GM15510 (cell line): ENCODE measurements around the gene AP4B1.
A peak's percentile ranks its signal among the peaks of the same experiment; 100 is the strongest.

Experiments used
- POLR2A ChIP-seq: IDR thresholded peaks from 3 replicates; pipeline ENCODE4 v1.6.1; 2011; ENCODE audit warnings: borderline replicate concordance; ENCODE audit not compliant: insufficient read length; ENCODE audit errors: extremely low read depth

The AP4B1 gene

DNA sequence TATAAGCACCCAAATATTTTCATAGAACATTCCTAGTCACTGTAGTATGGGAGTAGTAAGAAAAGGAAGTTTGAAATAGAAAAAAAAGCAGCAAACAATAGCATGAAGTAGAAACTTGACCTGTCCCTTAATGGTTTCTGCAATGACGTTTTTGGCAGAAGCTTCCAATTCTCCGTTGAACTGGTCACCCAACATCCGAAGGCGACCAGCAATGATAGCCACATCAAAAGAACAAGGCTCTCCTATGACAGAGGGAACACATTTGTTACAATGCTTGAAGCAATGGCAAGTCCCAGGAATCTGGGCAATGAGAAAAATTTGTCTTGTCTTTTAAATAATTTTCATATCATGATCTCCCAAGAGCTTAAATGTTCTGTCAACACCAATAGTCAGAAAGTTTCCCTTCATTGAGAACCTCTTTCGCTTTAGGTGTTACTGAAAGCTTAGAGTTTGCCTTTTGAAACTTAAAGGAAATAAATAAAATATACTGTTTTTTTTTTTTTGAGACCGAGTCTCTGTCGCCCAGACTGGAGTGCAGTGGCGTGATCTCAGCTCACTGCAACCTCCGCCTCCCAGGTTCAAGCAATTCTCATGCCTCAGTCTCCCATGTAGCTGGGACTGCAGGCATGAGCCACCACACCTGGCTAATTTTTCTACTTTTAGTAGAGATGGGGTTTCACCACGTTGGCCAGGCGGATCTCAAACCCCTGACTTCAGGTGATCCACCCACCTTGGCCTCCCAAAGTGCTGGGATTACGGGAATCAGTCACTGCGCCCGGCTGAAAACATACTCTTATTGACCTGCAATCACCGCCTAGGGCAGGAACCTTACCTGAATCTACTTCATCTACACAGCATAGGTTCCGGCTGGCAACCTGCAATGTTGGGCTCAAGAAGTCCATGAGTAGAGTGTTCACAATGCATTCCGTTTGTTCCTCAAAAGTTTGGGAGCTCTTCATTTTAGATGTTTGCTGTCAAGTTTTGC, 17.9 kb downstream of the AP4B1 start:
- TF ChIP-seq POLR2A: no peak

DNA sequence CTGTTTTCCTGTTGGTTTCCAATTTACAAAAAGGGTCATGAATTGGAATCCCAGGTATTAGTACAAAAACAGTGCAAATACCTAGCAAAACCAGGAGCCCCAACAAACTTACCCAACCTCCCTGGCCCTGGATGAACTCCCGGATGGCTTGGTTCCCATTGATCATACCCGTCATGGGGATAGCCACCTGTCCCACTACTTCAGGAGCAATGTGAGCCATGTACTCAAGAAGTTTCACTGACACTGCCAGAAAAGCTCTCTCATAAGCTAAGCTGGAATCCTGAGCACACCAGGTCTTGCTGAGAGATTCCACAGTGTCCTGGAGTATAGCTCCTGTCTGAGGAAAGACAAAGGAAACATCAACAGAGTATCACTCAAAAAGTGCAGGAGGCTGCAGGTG, 22.9 kb downstream of the AP4B1 start:
- no peak for TF ChIP-seq POLR2A

DNA sequence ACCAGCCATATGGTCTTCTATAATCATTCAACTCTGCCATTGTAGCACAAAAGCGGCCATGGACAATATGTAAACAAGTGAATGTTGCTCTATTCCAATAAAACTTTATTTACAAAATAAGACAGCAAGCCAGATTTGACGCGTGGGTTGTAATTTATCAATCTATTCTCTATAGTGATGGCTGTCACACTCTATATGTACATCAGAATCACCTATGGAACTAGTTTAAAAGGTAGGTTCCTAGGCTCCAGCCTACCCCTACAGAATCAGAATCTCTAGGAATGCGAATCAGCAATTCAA, 24.9 kb downstream of the AP4B1 start:
- TF ChIP-seq POLR2A: no peak

DNA sequence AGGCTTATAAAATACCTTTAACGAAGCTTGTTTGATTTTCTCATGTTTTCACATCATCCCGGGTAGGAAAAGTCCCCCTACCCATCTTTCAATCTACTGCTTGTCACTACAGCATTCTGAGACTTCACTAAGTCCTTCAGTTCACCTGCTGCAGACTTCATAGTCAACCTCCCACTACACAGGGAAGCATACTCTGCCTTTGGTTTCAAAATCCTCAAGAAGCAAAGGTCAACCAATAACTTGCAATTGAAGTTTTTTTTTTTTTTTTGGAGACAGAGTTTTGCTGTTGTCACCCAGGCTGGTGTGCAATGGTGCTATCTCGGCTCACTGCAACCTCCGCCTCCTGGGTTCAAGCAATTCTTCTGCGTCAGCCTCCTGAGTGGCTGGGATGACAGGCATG, 28.4 kb downstream of the AP4B1 start:
- TF ChIP-seq POLR2A: no peak

DNA sequence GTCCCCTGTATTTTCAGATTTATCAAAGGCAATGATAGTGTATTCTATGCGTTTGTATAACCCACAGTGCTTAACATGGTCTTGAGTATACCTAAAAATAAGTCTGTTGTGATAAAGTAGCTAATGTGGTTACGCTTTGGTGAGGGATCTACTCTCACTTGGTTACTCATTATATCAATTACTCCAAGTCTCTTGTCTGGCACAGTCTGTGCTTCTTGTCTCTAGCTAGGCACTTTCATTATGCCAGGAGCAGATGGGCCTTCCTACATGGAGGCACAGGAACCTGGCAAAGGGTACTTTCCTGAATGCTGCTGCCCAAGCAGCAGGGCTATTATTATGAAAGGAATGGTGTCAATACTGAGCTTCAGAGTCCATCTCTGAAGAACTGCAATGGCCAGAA, 28.9 kb downstream of the AP4B1 start:
- no peak for TF ChIP-seq POLR2A

DNA sequence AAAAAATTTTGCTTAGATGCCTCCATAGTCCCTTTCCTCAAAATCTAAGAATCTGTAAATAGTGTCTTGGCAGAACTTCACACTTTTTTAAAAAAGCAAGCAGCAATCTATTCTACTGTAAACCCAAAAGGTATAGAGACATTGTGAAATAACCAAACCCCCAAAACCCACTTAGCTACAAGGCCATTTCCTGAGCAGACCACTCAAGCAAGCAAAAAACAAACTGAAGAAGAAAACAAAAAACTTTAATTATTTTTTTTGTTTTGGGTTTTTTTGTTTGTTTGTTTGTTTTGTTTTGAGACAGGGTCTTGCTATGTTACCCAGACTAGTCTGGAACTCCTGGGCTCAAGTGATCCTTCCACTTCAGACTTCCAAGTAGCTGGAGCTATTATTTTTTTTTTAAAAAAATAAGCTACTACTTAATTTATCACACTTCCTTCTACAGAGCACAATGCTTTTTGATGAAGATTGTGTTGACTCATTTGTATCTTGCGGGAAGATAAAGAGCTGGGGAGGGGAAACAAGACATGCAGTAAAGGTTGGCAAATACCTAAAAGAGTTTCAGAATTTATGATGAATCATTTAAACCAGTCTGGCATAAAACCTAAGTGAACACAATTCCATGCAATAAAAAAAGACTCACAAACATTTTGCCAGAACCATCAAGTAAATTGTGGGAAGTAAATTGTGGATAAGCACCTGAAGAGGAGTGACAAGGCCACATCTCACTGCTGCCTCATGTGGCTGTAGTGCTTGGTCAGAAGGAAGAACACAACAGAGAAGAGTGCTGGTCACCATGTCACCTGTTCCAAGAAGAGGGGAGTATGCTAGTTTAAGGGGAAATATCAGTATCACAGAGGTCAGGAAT, 30.4 kb downstream of the AP4B1 start:
- no peak for TF ChIP-seq POLR2A

DNA sequence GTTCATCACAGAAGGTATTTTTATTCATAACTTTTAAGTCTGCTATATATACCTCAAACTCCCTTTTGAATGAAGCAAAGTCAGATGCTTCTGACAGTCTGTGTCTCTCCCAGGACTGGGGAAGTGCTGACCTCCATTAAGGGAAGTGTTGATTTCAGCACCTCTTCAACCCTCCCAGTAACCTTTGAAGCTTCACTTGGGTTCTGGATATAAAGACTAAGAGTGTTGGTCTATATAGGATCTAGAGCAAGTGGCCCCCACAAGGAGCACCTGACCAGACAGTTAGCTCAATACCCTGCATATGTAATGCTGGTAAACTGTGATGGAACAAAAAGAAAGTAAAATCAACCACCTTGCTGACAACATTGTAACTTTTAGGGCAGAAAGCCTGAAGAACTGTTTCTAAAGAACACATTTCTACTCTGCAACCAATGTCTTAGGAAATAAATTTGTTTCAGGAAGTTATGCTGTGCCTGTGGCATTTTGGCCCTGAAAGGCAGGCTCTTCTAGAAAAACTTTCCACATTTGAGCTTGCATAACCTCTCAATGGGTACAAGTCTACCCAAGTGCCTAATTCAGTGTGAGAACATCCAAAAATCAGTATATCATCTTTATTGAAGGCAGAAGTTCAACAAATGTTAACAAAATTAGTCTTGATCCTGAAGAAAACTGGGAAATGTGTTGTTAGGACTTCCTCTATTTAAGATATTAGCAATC, 32.2 kb downstream of the AP4B1 start:
- TF ChIP-seq POLR2A: no peak

DNA sequence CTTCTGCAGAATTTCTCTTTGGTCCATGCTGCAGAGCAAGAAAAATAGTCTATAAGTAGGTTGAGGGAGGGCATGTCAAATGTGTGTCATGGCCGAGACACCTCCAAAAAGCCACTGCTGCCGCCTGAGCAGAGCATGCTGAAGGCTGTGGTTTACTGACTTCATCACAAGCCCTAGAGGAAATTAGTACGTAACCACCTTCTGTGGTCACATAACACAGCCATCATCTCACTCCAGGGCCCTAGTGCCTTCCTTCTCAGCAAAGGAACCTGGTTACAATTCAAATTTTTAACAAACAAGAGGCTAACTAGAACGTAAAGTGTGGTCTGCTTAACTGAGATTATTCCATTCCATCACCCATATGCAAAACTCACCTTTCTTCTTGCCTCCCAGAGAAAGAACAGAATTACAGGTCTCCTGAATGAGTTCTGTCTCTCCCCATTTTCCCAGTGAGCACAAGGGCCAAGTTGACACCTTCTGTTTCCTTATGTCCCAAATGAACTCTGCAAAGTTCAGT, 32.9 kb downstream of the AP4B1 start, which contains the start of gene PTPN22:
Gene PTPN22, minus strand, starts transcription at position 116 of the 517 bp plus-strand sequence.
- peak; percentile 80 for TF ChIP-seq POLR2A

DNA sequence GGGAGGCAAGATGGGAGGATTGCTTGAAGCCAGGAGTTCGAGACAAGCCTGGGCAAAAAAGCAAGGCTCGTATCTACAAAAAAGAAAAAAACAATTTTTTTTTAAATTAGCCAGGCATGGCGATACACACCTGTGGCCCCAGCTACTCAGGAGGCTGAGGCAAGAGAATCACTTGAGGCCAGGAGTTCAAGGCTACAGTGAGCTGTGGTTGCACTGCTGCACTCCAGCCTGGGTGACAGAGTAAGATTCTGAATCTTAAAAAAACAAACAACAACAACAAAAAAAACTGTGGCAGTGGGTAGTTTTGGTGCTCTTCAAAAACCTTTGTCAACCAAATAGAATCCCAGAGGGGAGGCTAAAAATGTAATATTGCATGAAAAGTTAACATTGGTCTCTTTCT, 33.8 kb downstream of the AP4B1 start:
- no peak for TF ChIP-seq POLR2A

DNA sequence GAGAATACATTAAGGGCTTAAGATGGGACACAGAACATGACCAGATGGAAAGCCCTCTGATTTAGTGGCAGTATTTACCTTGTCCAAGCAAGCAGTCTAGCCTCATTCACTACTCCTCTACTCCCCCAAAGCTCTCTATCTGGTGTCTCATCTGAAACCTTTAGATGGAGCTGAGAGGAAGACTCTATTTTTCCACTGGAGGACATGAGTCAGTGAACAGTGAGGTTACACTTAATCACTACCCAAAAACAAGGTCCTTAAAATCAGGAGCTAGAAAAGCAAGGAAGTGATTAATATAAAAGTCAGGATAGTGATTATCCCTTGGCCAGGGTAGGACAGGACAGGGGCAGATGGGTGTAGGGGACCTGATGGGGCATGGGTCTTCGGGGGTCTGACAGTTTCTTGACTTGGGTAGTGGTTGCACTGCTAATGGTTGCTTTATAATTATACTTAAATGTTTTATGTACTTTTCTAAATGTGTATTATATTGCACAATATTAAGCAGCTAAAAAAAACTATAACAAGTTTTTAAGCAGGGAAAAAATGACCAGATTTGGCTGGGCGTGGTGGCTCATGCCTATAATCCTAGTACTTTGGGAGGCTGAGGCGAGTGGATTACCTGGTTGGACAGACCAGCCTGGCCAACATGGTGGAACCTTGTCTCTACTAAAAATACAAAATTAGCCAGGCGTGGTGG, 36.1 kb downstream of the AP4B1 start:
- TF ChIP-seq POLR2A: no peak

DNA sequence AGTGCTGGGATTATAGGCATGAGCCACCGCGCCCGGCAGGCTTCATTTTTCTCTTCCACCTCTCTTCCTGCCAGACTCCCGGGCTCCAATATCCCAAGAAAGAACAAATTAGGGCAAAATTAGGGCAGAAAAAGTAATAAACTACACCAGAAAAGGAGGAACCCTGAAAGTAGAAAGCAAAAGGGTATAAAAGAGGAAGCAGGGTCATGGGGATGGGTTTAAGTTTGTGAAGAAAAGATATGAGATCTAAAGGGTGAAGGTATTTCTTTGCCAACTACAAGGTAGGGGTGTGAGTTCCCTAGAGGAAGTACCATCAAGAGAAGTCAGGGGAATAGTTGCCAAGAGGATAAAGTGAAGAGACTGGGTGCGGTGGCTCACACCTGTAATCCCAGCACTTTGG, 43.0 kb downstream of the AP4B1 start:
- no peak for TF ChIP-seq POLR2A

DNA sequence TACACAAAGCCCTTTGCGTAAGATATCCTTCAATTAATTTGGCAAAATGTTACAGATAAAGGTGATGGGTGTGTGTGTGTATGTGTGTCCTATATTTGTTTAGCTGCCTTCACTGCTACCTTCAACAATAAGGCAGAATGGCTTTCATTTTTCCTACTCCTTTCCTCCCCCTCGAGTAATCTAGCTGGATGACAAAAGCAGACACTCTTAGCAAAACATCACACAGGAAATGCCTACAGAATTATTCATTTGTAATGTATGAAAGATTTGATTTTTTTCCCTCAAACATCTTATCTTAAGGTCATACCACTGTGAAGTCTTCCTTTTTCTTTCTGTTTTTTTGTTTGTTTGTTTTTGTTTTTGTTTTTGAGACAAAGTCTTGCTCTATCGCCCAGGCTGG, 43.7 kb downstream of the AP4B1 start:
- no peak for TF ChIP-seq POLR2A

DNA sequence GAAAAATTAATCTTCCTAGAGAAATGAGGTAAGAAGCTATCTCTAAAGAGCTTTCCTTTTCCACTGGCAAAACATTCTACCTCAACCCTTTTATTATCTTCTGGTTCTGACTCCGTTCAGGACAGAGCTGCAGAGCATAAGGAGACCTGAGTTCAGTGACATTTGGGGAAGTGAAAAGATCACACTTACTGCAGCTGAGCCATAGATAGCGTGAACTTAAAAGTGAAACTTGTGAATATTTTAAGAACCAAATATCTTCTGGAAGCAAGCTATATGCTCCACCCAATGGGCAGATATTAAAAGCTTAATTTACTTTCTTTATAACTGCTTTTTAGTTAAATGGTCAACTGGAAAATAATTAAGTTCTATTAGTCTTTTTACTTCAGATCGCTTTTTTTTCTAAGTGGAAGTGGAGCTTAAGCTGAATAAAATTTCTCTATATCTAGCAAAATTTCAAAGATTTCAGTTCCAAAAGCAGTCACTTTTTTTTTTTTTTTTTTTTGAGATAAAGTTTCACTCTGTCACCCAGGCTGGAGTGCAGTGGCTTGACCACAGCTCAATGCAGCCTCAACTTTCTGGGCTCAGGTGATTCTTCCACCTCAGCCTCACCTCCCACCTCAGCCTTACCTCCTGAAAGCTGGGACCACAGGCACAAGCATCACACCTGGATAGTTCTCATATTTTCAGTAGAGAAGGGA, 45.0 kb downstream of the AP4B1 start:
- no peak for TF ChIP-seq POLR2A
